Endothelial cell of umbilical vein (primary cell): ENCODE results near the gene RNF121. TPM values are rescaled to one million over a fixed set of nuclear protein-coding genes. Genes with fewer than 3 reads are reported as not detected.

Experiments used
- BruUV-seq: library from RNA; stranded (reverse); fragments of 400-500 nt; replicated peaks from 2 replicates; lab custom pipeline; 2021; lab: Mats Ljungman, UMichigan
- CTCF ChIA-PET: fragments of 300-600, 350-600 bp; sonication (Branson Sonifier 250); formaldehyde crosslinking; loops from one replicate; lab custom pipeline; 2021; ENCODE audit warnings: antibody characterized with exemption, inconsistent platforms; lab: Charles Lee
- POLR2A ChIA-PET: fragments of 300-600, 350-600 bp; sonication (Branson Sonifier 250); formaldehyde crosslinking; loops from one replicate; lab custom pipeline; 2021; ENCODE audit warnings: antibody characterized with exemption, inconsistent platforms; lab: Charles Lee
- DNase-seq: peaks from one replicate; pipeline ENCODE4 v3.0.0-alpha.2; 2011; ENCODE audit warnings: low read depth, low spot score
- FAIRE-seq: peaks from 2 replicates; lab custom pipeline; 2011; peaks lifted over from hg19 to GRCh38; lab: Jason Lieb, UNC
- H2AFZ ChIP-seq: 2 replicates; pipeline ENCODE4 v1.6.0; 2012; ENCODE audit warnings: low read depth, low read length, control low read depth, inconsistent platforms
- H3K27ac ChIP-seq: 2 replicates; pipeline ENCODE4 v1.5.1; 2011; ENCODE audit warnings: low read depth, mild to moderate bottlenecking, control low read depth, low read length, moderate library complexity; ENCODE audit not compliant: insufficient read depth
- H3K27me3 ChIP-seq, 2 experiments: 2 replicates each; pipeline versions ENCODE4 v1.6.0 to v1.6.1; 2011; ENCODE audit warnings: low read length in 2 of 2, mixed read lengths in 1 of 2; ENCODE audit not compliant: control insufficient read depth in 2 of 2, insufficient read depth in 2 of 2
- H3K36me3 ChIP-seq, 2 experiments: 2 replicates in 1 of 2; 3 replicates in 1 of 2; pipeline ENCODE4 v1.5.1; 2011; ENCODE audit warnings: low read length in 2 of 2, mild to moderate bottlenecking in 1 of 2, moderate library complexity in 1 of 2; ENCODE audit not compliant: control insufficient read depth in 2 of 2, insufficient read depth in 2 of 2; ENCODE audit errors: extremely low read depth in 1 of 2
- H3K4me1 ChIP-seq: 3 replicates; pipeline ENCODE4 v1.5.1; 2011; ENCODE audit warnings: mild to moderate bottlenecking, low read length; ENCODE audit not compliant: control insufficient read depth, insufficient read depth; ENCODE audit errors: extremely low read depth
- H3K4me2 ChIP-seq: 2 replicates; pipeline ENCODE4 v1.6.1; 2011; ENCODE audit warnings: low read length, control low read depth, mixed read lengths; ENCODE audit not compliant: insufficient read depth
- H3K4me3 ChIP-seq, 3 experiments: fragments of 200-600 bp in 1 of 3; sonication (generic), shearing (Covaris generic) in 1 of 3; replicated peaks in 1 of 3; 2 replicates each; pipeline ENCODE4 v1.5.1; 2011 to 2016; ENCODE audit warnings: control low read depth in 3 of 3, low read length in 3 of 3, mild to moderate bottlenecking in 2 of 3, inconsistent platforms in 1 of 3, low read depth in 1 of 3, moderate library complexity in 1 of 3; ENCODE audit not compliant: insufficient read depth in 1 of 3
- H3K79me2 ChIP-seq: 2 replicates; pipeline ENCODE4 v1.6.0; 2012; ENCODE audit warnings: low read length, inconsistent platforms; ENCODE audit not compliant: control insufficient read depth, insufficient read depth
- H3K9ac ChIP-seq: replicated peaks from 2 replicates; pipeline ENCODE3; 2011; ENCODE audit warnings: low read length, control low read depth; ENCODE audit not compliant: insufficient read depth; ENCODE audit errors: extremely low read depth
- H3K9me1 ChIP-seq: replicated peaks from 3 replicates; pipeline ENCODE4 v1.6.0; 2011; ENCODE audit warnings: mild to moderate bottlenecking, low read length; ENCODE audit not compliant: control insufficient read depth, insufficient read depth; ENCODE audit errors: extremely low read depth
- H3K9me3 ChIP-seq: replicated peaks from 2 replicates; pipeline ENCODE4 v1.5.1; 2012; ENCODE audit warnings: low read length, inconsistent platforms; ENCODE audit not compliant: control insufficient read depth, insufficient read depth
- H4K20me1 ChIP-seq: replicated peaks from 2 replicates; pipeline ENCODE3; 2011; ENCODE audit warnings: mild to moderate bottlenecking, low read length; ENCODE audit not compliant: control insufficient read depth, insufficient read depth; ENCODE audit errors: extremely low read depth
- EZH2 ChIP-seq: IDR thresholded peaks from 2 replicates; pipeline ENCODE4 v1.6.1; 2012; ENCODE audit warnings: borderline replicate concordance, low read depth, mild to moderate bottlenecking, moderate library complexity, low read length, inconsistent platforms; ENCODE audit not compliant: severe bottlenecking
- JUN ChIP-seq: IDR thresholded peaks from 2 replicates; pipeline ENCODE4 v1.6.1; 2011; ENCODE audit warnings: borderline replicate concordance, low read depth; ENCODE audit not compliant: insufficient read length, insufficient read depth
- MYC ChIP-seq: IDR thresholded peaks from one replicate; pipeline ENCODE4 v1.6.1; 2011; ENCODE audit warnings: mild to moderate bottlenecking, low read depth, low read length
- POLR2AphosphoS5 ChIP-seq: IDR thresholded peaks from 2 replicates; pipeline ENCODE4 v1.6.1; 2012; ENCODE audit warnings: low read depth, mild to moderate bottlenecking, control low read depth, low read length, moderate library complexity; ENCODE audit not compliant: insufficient read depth
- dilution Hi-C: fragments of 300-500 bp; cut with MboI; formaldehyde crosslinking; loops from one replicate; pipeline ENCODE4 v1.15.0; 2019; ENCODE audit warnings: low sequenced_read_pairs; ENCODE audit not compliant: extremely low pct_ligation_motif_present
- intact Hi-C: fragments of 100-400 bp; cut with micrococcal nuclease; formaldehyde crosslinking; loops from one replicate; pipeline ENCODE4 v1.10.0; 2022
- polyA plus RNA-seq, 4 experiments: library from polyadenylated mRNA; depleted of rRNA in 3 of 4; stranded (reverse) in 3 of 4; unstranded in 1 of 4; fragments of >200 nt; gene quantifications; 2 replicates each; pipeline versions ENCODE4 v1.2.1 to v1.2.3, GENCODE V29; 2011 to 2012; ENCODE audit warnings: missing spikeins in 1 of 4
- total RNA-seq: library from RNA; stranded (reverse); gene quantifications from 2 replicates; pipeline ENCODE4 v1.2.3, GENCODE V29; 2021
- TF ChIP-seq, protein P1 (sequence below): IDR thresholded peaks from 2 replicates; pipeline ENCODE4 v1.6.1; 2011; ENCODE audit not compliant: insufficient read depth, insufficient read length

Gene RNF121
- total and polyA plus RNA-seq, 2 donors (not counting 3 experiments of a cell fraction or from before 2014, with no cell fraction given) = 61.4 to 99.9 TPM

DNA sequence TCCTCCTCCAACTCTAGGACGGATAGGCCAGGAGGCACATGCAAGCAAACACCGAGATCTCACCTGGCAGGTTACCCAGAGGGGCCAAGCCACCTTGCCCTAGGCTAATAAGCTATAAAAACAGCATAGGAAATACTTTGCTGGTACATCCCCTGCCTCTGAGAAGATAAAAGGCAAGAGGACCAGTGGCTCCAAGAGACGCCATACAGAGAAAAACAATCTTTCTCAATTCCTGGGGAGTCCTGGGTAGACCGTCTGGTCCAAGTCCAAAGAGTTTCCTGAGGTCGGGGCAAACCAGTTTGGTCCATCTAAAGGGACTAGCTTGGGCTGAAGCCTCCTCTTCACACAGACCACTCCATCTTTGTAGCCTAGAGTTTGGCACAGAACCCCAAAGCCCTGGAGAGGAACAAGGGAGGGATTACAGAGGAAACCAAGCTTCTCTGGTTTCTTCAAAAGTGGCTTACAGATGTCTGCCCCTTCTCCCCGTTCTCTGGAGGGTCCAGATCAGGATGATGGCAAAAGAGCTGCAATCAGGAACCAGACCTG is 111.1 kb downstream of the RNF121 start:
- peaks cover 60% of the 10 kb centered on the region for H3K79me2 ChIP-seq
- ChIA-PET POLR2A (interaction anchor here (0.9 to 2.6 kb wide), 4 partner anchors 9 to 45 kb away, joined by 3 to 7 read pairs (median 4); no protein-coding TSS in a partner anchor), CTCF (interaction anchor here (0.9 to 5.2 kb wide), 14 partner anchors 9 to 391 kb away, joined by 3 to 89 read pairs (median 4); no protein-coding TSS in a partner anchor)
- H3K9me1 ChIP-seq = no peaks in the 10 kb centered on the region
- TF ChIP-seq EZH2 (no peak), JUN (no peak), POLR2AphosphoS5 (no peak), MYC (no peak)
- TF ChIP-seq, protein P1, sequence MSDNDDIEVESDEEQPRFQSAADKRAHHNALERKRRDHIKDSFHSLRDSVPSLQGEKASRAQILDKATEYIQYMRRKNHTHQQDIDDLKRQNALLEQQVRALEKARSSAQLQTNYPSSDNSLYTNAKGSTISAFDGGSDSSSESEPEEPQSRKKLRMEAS = no peak
- peaks cover 38% of the 10 kb centered on the region for H3K4me1 ChIP-seq
- H3K9me3 ChIP-seq = no peaks in the 10 kb centered on the region
- H3K9ac ChIP-seq = peak overlapping the region; percentile 92
- peak overlapping the region; percentile 71 for H3K4me2 ChIP-seq
- no TSS peak for BruUV-seq
- peaks cover 0 to 2% of the 10 kb centered on the region in 2 experiments for H3K36me3 ChIP-seq
- intact Hi-C loops (loop anchor here (2.0 kb wide), 1 partner anchor 63 kb away; the partner anchor contains the start of gene LAMTOR1), dilution Hi-C loops (no loop called here)
- H3K27me3 ChIP-seq = no peaks in the 10 kb centered on the region
- H3K4me3 ChIP-seq = peak overlapping the region in 2 of 3 experiments; percentile 58 to 66
- FAIRE-seq (no peak), DNase-seq (peak; percentile 17)
- H4K20me1 ChIP-seq = peaks cover 4% of the 10 kb centered on the region
- H2AFZ ChIP-seq = no peak overlapping the region
- H3K27ac ChIP-seq = peak overlapping the region; percentile 90
